Prostate gland (tissue), 2 donors: ENCODE data around the gene C6orf47.

Source experiments
- CTCF ChIP-seq, 4 experiments: fragments of 200-600 bp in 2 of 4; fragments of 450-650 bp in 2 of 4; sonication (generic) in 2 of 4; IDR thresholded peaks; 1 replicate in 3 of 4; 2 replicates in 1 of 4; pipeline ENCODE4 v1.5.1; 2016 to 2019; ENCODE audit warnings: antibody characterized with exemption in 4 of 4, mild to moderate bottlenecking in 2 of 4, moderate library complexity in 2 of 4
- POLR2AphosphoS5 ChIP-seq: sonication (generic); formaldehyde crosslinking; IDR thresholded peaks from one replicate; pipeline ENCODE4 v1.6.1; 2017; ENCODE audit warnings: antibody characterized with exemption

- TF ChIP-seq CTCF (IDR thresholded peaks at IDR 0.05) (no peak), POLR2AphosphoS5 (no peak)
Measured at GRCh38 chr6:31690231-31691077, 29.9 kb upstream of the C6orf47 start.
